Subcutaneous adipose tissue (tissue), 4 donors: ENCODE data around the gene RNF4. TPM values are rescaled to one million over a fixed set of nuclear protein-coding genes. Genes with fewer than 3 reads are reported as not detected.

ENCODE experiments used
- total RNA-seq, 4 donors: library from RNA; depleted of rRNA; stranded (reverse); fragments of >200 nt; gene quantifications; one replicate each; pipeline ENCODE4 v1.1.0, GENCODE V29; 2016
- TF ChIP-seq, protein P1 (sequence below): fragments of 450-650 bp; IDR thresholded peaks from one replicate; pipeline ENCODE4 v1.5.1; 2016; ENCODE audit warnings: low read depth, mild to moderate bottlenecking, control low read depth, antibody characterized with exemption, moderate library complexity

Gene RNF4
- total RNA-seq, 4 donors from 2014 or later = 33.6 to 48.4 (median 38.3) TPM

DNA sequence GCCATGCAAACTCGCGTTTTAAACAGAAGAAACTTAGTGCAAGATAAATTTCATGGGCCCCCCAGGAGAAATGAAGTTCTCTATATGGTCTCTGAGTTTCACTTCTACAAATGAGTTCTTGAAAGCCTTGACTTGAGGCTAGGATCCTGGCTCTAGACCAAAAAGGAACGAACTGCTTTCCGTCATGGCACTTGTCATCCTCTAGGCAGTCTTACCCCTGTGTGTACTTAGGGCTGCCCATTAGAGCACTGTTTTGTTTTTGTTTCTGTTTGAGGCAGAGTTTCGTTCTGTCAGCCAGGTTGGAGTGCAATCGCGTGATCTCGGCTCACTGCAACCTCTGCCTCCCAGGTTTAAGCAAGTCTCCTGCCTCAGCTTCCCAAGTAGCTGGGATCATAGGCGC, 29.0 kb downstream of the RNF4 start:
- TF ChIP-seq, protein P1, sequence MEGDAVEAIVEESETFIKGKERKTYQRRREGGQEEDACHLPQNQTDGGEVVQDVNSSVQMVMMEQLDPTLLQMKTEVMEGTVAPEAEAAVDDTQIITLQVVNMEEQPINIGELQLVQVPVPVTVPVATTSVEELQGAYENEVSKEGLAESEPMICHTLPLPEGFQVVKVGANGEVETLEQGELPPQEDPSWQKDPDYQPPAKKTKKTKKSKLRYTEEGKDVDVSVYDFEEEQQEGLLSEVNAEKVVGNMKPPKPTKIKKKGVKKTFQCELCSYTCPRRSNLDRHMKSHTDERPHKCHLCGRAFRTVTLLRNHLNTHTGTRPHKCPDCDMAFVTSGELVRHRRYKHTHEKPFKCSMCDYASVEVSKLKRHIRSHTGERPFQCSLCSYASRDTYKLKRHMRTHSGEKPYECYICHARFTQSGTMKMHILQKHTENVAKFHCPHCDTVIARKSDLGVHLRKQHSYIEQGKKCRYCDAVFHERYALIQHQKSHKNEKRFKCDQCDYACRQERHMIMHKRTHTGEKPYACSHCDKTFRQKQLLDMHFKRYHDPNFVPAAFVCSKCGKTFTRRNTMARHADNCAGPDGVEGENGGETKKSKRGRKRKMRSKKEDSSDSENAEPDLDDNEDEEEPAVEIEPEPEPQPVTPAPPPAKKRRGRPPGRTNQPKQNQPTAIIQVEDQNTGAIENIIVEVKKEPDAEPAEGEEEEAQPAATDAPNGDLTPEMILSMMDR = no peak

DNA sequence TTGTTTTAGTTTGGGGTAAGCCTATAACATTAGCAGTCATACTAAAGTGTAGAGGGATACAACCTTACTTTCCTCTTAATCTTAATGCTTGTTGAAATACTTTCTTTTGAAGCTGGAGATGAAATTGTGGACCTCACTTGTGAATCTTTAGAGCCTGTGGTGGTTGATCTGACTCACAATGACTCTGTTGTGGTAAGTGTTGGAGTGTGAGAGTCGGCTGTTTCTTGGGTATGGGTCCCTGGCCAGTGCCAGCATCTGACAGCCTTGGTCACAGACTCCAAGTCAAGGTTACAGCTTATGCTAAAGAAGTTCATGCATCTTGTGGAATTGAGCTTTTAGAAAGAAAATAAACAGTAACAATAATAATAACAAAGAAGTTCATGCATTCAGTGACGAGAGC, 31.6 kb downstream of the RNF4 start:
- TF ChIP-seq, protein P1 = no peak

DNA sequence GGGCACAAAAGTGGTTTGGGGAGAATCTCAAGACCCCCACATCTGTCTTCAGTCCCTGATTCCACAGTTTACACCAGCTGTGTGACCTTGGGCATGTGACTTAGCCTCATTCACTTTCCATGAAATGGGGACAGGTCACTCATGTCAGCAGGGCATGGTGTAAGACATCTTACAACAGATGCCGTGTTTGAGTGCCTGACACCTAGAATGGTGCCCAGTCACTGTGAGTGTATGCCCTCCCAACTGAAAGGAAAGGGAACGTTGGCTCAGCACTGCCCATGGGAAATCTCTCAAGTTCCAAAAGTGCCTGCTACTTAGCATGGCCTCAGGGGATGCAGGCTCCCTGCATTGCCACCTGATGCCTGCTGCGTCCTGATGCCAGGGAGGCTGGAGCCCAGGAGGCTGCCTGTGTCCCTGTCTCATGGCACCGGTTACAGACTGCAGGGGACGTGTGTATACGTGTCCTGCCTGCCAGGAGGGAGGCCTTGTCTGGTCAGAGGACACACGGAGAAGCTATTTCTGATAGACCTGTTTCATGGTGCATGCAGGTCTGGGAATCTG, 32.2 kb downstream of the RNF4 start:
- TF ChIP-seq, protein P1 = no peak

DNA sequence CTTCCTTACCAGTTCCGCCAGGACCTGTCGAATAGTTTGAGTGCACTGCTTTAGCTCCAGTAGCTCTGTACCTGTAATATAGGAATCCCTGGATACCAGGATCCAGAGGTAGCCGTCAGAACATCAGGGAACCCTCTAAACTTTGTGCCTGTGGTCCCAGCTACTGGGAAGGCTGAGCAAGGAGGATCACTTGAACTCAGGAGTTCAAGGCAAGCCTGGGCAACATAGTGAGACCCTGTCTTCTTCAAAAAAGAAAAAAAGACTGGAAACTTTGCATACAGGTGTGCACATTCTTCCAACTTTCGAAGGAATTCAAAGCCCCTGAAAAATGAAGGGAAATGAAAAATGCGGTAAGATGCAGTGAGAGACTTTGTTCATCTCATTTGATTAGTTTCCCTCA, 34.9 kb downstream of the RNF4 start:
- TF ChIP-seq, protein P1 = no peak

DNA sequence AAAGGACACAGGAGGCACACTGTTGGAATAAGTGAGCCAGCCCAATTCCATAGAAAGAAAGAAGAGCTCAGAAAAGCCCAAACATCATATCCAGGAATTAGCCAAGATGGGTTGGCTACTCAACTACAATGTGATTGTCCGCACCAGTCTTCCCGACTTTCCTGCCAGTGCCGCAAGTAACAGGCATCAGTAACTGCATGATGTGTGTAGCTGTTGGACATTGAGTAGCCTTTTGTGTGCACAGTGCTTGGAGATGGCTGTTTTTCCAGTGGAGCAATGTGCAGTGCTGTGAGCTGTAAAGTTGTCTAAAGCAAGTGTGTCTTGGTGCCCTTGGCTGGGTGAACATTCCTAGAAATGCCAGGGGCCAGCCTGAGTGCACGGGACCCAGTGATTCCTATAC, 38.4 kb downstream of the RNF4 start:
- TF ChIP-seq, protein P1 = no peak

DNA sequence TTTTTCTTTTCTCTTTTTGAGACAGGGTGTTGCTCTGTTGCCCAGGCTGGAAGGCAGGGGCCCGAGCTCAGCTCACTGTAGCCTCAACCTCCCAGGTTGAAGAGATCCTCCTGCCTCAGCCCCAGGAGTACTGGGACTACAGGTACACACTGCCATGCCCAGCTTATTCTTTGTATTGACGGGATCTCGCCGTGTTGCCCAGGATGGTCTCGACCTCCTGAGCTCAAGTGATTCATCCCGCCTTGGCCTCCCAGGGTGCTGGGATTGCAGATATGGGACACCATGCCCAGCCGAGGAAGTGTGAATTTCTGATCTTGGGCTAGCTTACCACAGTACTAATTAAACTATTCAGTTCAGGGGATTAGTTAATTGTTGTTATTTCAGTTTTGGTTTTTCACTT, 38.9 kb downstream of the RNF4 start:
- TF ChIP-seq, protein P1 = no peak

DNA sequence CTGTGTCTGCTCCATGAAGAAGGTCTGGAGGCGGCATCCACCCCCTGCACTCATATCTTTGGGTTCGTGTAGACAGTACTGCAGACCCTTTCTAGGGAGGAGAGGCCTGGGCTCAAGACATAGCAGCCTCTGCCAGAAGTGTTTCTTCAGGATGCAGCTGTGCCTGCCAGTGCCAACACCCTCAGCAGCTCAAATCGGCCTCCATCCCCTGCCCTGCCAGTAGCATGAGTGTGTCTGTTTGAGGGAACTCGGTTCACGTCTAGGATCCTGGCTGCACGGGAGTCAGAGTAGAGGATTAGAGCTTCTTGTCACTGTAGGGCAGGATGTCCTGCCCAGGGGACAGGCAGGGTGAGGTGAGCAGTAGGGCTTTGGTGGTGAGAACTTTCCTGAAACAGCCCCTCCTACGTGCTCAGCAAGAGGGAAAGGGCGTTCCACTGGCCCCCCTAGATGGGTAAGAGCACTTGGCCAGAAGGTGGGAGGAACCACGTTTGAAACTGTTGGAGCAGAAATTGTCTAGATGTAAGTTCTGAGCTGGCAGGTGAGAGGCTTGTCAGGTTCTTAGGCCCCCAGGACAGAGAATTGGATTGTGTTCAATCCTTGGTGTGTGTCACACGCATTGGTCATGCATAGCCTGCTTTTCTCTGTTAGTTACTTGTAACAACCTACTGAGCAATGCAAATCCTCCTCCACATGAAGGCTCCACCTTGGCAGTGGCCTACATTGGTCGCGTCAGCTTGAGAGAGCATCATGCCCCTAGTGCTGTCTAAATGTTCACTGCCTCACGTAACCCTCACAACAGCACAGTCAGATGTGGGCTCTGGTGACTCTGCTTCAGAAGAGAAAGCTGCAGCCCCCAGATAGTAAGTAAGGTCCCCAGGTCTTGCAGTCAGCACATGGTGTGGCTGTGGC, 41.7 kb downstream of the RNF4 start:
- TF ChIP-seq, protein P1 = no peak
